VCaP (cell line): Measurements from ENCODE around the gene LRRC32.

Experiments used
- H3K27ac ChIP-seq: fragments of 450-650 bp; 2 replicates; pipeline ENCODE4 v1.5.1; 2017
- TF ChIP-seq, protein P1 (sequence below): fragments of 450-650 bp; conservative IDR thresholded peaks from 2 replicates; pipeline ENCODE4 v1.5.1; 2017; ENCODE audit warnings: mild to moderate bottlenecking, moderate library complexity

The LRRC32 gene

DNA sequence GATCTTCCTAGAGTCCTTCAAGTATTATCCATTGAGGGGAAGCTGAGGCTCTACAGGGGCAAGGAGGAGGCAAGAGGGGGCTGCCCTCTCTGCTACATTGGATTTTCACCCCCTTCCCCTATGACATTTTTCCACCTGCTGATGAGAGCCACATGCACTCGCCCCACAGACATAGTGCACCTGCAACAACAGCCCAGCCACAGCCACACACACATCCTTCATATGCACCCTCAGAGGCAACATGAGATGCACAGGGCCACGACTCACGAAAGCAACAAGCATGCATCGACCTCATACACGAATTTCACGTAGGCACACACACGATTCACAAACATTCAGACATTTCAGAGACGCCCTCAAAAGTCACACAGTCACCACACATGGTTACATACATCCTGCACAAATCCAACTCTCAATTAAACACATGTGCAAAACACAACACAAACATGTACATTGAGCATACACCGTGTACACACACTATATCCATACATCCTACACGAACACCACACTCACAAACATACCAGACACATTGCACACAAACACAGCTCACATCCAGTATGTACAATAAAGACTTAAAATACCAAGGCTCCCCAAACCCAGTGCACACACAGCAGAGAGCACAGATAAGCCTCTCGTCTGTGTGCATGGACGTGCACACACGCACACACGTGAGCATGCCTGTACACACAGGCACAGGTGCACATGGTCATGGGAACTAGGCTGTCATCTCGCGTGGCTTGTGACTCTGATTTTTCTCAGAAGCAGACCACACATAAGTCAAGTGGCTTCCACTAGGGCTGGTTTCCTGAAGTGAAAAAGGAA is 6.3 kb upstream of the LRRC32 start:
- no peak overlapping the region for H3K27ac ChIP-seq
- TF ChIP-seq, protein P1, sequence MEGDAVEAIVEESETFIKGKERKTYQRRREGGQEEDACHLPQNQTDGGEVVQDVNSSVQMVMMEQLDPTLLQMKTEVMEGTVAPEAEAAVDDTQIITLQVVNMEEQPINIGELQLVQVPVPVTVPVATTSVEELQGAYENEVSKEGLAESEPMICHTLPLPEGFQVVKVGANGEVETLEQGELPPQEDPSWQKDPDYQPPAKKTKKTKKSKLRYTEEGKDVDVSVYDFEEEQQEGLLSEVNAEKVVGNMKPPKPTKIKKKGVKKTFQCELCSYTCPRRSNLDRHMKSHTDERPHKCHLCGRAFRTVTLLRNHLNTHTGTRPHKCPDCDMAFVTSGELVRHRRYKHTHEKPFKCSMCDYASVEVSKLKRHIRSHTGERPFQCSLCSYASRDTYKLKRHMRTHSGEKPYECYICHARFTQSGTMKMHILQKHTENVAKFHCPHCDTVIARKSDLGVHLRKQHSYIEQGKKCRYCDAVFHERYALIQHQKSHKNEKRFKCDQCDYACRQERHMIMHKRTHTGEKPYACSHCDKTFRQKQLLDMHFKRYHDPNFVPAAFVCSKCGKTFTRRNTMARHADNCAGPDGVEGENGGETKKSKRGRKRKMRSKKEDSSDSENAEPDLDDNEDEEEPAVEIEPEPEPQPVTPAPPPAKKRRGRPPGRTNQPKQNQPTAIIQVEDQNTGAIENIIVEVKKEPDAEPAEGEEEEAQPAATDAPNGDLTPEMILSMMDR, result no peak

GRCh38 chr11:76674517-76675400 is 4.2 kb upstream of the LRRC32 start:
- TF ChIP-seq, protein P1, result no peak
- no peak overlapping the region for H3K27ac ChIP-seq

- TF ChIP-seq, protein P1, result no peak
- no peak overlapping the region for H3K27ac ChIP-seq
Measured at GRCh38 chr11:76673176-76674142, 2.9 kb upstream of the LRRC32 start.

- TF ChIP-seq, protein P1, result no peak
- H3K27ac ChIP-seq, result no peak overlapping the region
Measured at GRCh38 chr11:76672431-76673175, 2.1 kb upstream of the LRRC32 start.

DNA sequence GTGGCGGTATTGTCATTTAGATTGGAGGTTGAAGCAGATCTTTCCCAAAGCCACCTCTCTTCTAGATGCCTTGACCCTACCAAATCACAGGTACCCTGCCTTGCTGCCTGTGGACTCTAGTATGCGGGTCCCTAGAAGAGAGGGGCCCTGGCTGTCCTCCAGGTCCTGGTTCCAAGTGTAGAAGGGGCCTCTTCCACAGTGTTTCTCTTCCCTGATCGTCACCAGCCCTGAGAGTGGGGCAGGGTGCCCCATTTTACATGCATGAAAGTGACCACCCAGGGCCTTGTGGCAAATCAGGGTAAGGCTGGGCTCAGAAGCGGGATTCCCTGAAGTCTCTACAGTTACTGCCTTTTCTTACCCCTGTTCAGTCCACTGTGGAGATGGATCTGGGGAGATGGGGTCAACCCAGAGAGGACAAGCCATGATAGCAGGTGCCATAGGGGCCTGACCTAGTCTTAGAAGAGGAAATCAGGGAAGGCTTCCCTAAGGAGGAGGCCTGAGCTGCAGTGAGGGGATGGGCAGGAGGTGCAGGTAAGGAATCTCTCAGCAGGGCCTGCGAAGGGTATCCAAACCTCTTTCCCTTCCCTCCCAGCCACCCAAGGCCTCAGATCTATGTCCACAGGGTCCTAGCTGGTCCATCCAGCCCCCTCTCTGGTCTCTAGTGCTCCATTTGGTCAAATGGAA is 1.2 kb upstream of the LRRC32 start:
- TF ChIP-seq, protein P1, result no peak
- H3K27ac ChIP-seq, result no peak overlapping the region

- no peak overlapping the region for H3K27ac ChIP-seq
- TF ChIP-seq, protein P1, result no peak
Measured at GRCh38 chr11:76671237-76671592, 668 bp upstream of the LRRC32 start.
